H9 (cell line): Measurements from ENCODE around the gene SNED1. TPM values are rescaled to one million over a fixed set of nuclear protein-coding genes. Genes with fewer than 3 reads are reported as not detected.

Source experiments
- DNase-seq: peaks from one replicate; pipeline ENCODE4 v3.0.0-alpha.2; 2017
- H2AFZ ChIP-seq: one replicate; pipeline ENCODE4 v1.6.1; 2013; ENCODE audit warnings: mild to moderate bottlenecking, low read length, control low read depth, moderate library complexity
- H2AK5ac ChIP-seq: 2 replicates; pipeline ENCODE4 v1.6.1; 2013; ENCODE audit warnings: low read length, control low read depth, mixed read lengths; ENCODE audit not compliant: insufficient read length
- H2BK120ac ChIP-seq: one replicate; pipeline ENCODE4 v1.6.1; 2013; ENCODE audit warnings: low read depth, mild to moderate bottlenecking, low read length, control low read depth, inconsistent platforms; ENCODE audit not compliant: poor library complexity, severe bottlenecking
- H2BK12ac ChIP-seq: 2 replicates; pipeline ENCODE4 v1.6.1; 2013; ENCODE audit warnings: low read length, control low read depth, mixed read lengths, low read depth; ENCODE audit not compliant: insufficient read length
- H2BK15ac ChIP-seq: 2 replicates; pipeline ENCODE4 v1.6.1; 2013; ENCODE audit warnings: low read depth, low read length, control low read depth
- H2BK20ac ChIP-seq: one replicate; pipeline ENCODE4 v1.6.1; 2013; ENCODE audit warnings: low read depth, mild to moderate bottlenecking, low read length, control low read depth, inconsistent platforms; ENCODE audit not compliant: poor library complexity, severe bottlenecking
- H2BK5ac ChIP-seq: 2 replicates; pipeline ENCODE4 v1.6.1; 2013; ENCODE audit warnings: low read length, control low read depth, mixed read lengths; ENCODE audit not compliant: insufficient read length
- H3K14ac ChIP-seq: 2 replicates; pipeline ENCODE4 v1.6.1; 2013; ENCODE audit warnings: low read length, control low read depth; ENCODE audit not compliant: insufficient read depth
- H3K18ac ChIP-seq: 2 replicates; pipeline ENCODE4 v1.6.1; 2013; ENCODE audit warnings: low read depth, mild to moderate bottlenecking, mixed read lengths, low read length, control low read depth; ENCODE audit not compliant: insufficient read length
- H3K23ac ChIP-seq: 2 replicates; pipeline ENCODE4 v1.6.1; 2013; ENCODE audit warnings: low read length, control low read depth, mixed read lengths, low read depth; ENCODE audit not compliant: insufficient read length
- H3K23me2 ChIP-seq: 2 replicates; pipeline ENCODE4 v1.6.1; 2013; ENCODE audit warnings: low read depth, mild to moderate bottlenecking, mixed read lengths, low read length, control low read depth; ENCODE audit not compliant: insufficient read length, poor library complexity, severe bottlenecking
- H3K27ac ChIP-seq: 2 replicates; pipeline ENCODE4 v1.5.1; 2013; ENCODE audit warnings: low read length, control low read depth, mixed read lengths, low read depth; ENCODE audit not compliant: insufficient read length
- H3K27me3 ChIP-seq: 2 replicates; pipeline ENCODE4 v1.6.1; 2013; ENCODE audit warnings: low read length, control low read depth, inconsistent platforms; ENCODE audit not compliant: insufficient read depth
- H3K4ac ChIP-seq: 2 replicates; pipeline ENCODE4 v1.6.1; 2013; ENCODE audit warnings: low read depth, mild to moderate bottlenecking, control low read depth, inconsistent platforms, low read length, moderate library complexity
- H3K4me1 ChIP-seq: 2 replicates; pipeline ENCODE4 v1.6.1; 2013; ENCODE audit warnings: low read length, control low read depth, inconsistent platforms; ENCODE audit not compliant: insufficient read depth
- H3K4me2 ChIP-seq: 2 replicates; pipeline ENCODE4 v1.6.1; 2013; ENCODE audit warnings: low read length, control low read depth, mixed read lengths; ENCODE audit not compliant: insufficient read length, insufficient read depth
- H3K56ac ChIP-seq: 2 replicates; pipeline ENCODE4 v1.6.1; 2013; ENCODE audit warnings: low read depth, mild to moderate bottlenecking, mixed read lengths, low read length, control low read depth; ENCODE audit not compliant: insufficient read length
- H3K79me1 ChIP-seq: 2 replicates; pipeline ENCODE4 v1.6.1; 2013; ENCODE audit warnings: low read depth, mild to moderate bottlenecking, moderate library complexity, low read length, control low read depth, inconsistent platforms; ENCODE audit not compliant: insufficient read depth, poor library complexity, severe bottlenecking
- H3K79me2 ChIP-seq: 2 replicates; pipeline ENCODE4 v1.6.1; 2013; ENCODE audit warnings: low read length, control low read depth, inconsistent platforms; ENCODE audit not compliant: insufficient read depth
- H3K9ac ChIP-seq: 2 replicates; pipeline ENCODE4 v1.6.1; 2013; ENCODE audit warnings: low read length, control low read depth, mixed read lengths; ENCODE audit not compliant: insufficient read length; ENCODE audit errors: extremely low read depth
- H3K9me3 ChIP-seq: one replicate; pipeline ENCODE4 v1.6.1; 2013; ENCODE audit warnings: low read depth, low read length, inconsistent platforms; ENCODE audit not compliant: control insufficient read depth
- H3T11ph ChIP-seq: one replicate; pipeline ENCODE4 v1.6.1; 2013; ENCODE audit warnings: mild to moderate bottlenecking, low read length, control low read depth, inconsistent platforms
- H4K20me1 ChIP-seq: one replicate; pipeline ENCODE4 v1.6.1; 2013; ENCODE audit not compliant: control insufficient read depth, insufficient read length, insufficient read depth
- H4K5ac ChIP-seq: 2 replicates; pipeline ENCODE4 v1.6.1; 2013; ENCODE audit warnings: low read depth, mild to moderate bottlenecking, mixed read lengths, low read length, control low read depth; ENCODE audit not compliant: insufficient read length
- H4K8ac ChIP-seq: replicated peaks from 2 replicates; pipeline ENCODE4 v1.6.1; 2013; ENCODE audit warnings: low read length, control low read depth, mixed read lengths, low read depth; ENCODE audit not compliant: insufficient read length
- H4K91ac ChIP-seq: 2 replicates; pipeline ENCODE4 v1.6.1; 2013; ENCODE audit warnings: low read depth, mild to moderate bottlenecking, moderate library complexity, mixed read lengths, low read length, control low read depth; ENCODE audit not compliant: insufficient read length
- H3K27ac Mint-ChIP-seq, 3 experiments: 2 replicates in 2 of 3; 3 replicates in 1 of 3; pipeline ENCODE4 v1.8.0; 2020 to 2021; ENCODE audit warnings: mixed read lengths in 3 of 3, mild to moderate bottlenecking in 1 of 3, moderate library complexity in 1 of 3
- H3K27me3 Mint-ChIP-seq: 2 replicates; pipeline ENCODE4 v1.8.0; 2021; ENCODE audit warnings: low read depth, mild to moderate bottlenecking, moderate library complexity, mixed read lengths
- H3K36me3 Mint-ChIP-seq, 3 experiments: 2 replicates in 2 of 3; 3 replicates in 1 of 3; pipeline ENCODE4 v1.8.0; 2020 to 2021; ENCODE audit warnings: low read depth in 3 of 3, mixed read lengths in 3 of 3; ENCODE audit not compliant: insufficient read depth in 1 of 3
- H3K4me1 Mint-ChIP-seq, 2 experiments: 2 replicates each; pipeline ENCODE4 v1.8.0; 2020; ENCODE audit warnings: mixed read lengths in 2 of 2
- H3K4me3 Mint-ChIP-seq, 2 experiments: 2 replicates in 1 of 2; 3 replicates in 1 of 2; pipeline ENCODE4 v1.8.0; 2020 to 2021; ENCODE audit warnings: mild to moderate bottlenecking in 2 of 2, mixed read lengths in 2 of 2, moderate library complexity in 1 of 2
- H3K9me3 Mint-ChIP-seq, 2 experiments: 2 replicates in 1 of 2; 3 replicates in 1 of 2; pipeline ENCODE4 v1.8.0; 2020; ENCODE audit warnings: mild to moderate bottlenecking in 2 of 2, mixed read lengths in 2 of 2, moderate library complexity in 1 of 2
- WGBS: extraction: QIAGEN DNeasy Blood & Tissue Kit; methylation state at CpG from one replicate; pipeline ENCODE4 v1.1.7; 2013; ENCODE audit warnings: missing lambda C conversion rate, low lambda C conversion rate, mixed read lengths; ENCODE audit not compliant: insufficient read length; ENCODE audit errors: extremely low coverage; 5-methylcytosine and 5-hydroxymethylcytosine counted together
- total RNA-seq: library from RNA; stranded (reverse); gene quantifications from 2 replicates; pipeline ENCODE4 v1.2.1, GENCODE V29; 2021
- TF ChIP-seq, protein P1 (sequence below): fragments of 200-600 bp; sonication (generic); conservative IDR thresholded peaks from 3 replicates; pipeline ENCODE4 v1.8.0; 2021; ENCODE audit warnings: antibody characterized with exemption, mild to moderate bottlenecking

The SNED1 gene
- total RNA-seq, 1 experiment from 2014 or later = 2.5 TPM

DNA sequence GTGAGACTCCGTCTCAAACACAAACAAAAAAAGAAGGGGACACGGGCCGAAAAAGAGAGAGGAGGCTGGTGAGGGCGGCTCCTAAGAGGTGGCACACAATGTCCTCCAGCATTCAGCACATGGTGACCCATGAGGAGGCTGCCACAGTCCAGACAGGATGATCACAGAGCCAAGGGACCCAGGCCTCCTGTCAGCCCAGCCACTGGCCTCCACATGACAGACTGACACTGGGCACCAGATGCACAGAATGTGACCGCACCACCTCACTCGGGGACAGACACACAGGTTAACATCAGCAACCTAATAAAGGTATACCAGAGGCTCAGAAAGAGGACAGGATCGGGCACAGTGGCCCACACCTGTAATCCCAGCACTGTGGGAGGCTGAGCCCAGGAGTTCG, 129.8 kb downstream of the SNED1 start:
- Histone ChIP-seq H4K91ac (no peak overlapping the region), H2AFZ (no peak overlapping the region), H2BK12ac (no peak overlapping the region), H3K18ac (no peak overlapping the region), H3K4me1 (no peaks in the 10 kb centered on the region), H4K8ac (no peak overlapping the region), H2BK15ac (no peak overlapping the region), H3K27ac (no peak overlapping the region), H2BK20ac (no peak overlapping the region), H3K9me3 (no peaks in the 10 kb centered on the region), H3K23me2 (no peaks in the 10 kb centered on the region), H2AK5ac (no peak overlapping the region), H3K56ac (no peak overlapping the region), H3K79me1 (no peaks in the 10 kb centered on the region), H2BK5ac (no peak overlapping the region), H3K4ac (no peak overlapping the region), H4K5ac (no peak overlapping the region), H3K14ac (no peak overlapping the region), H4K20me1 (no peaks in the 10 kb centered on the region), H3T11ph (no peak overlapping the region), H3K79me2 (no peaks in the 10 kb centered on the region), H3K27me3 (no peaks in the 10 kb centered on the region), H2BK120ac (no peak overlapping the region), H3K23ac (no peak overlapping the region), H3K4me2 (no peak overlapping the region), H3K9ac (no peak overlapping the region)
- H3K27ac Mint-ChIP-seq = peak overlapping the region in 1 of 3 experiments; percentile 49; a peak in 1 of 7 replicates
- no peaks in the 10 kb centered on the region for H3K27me3 Mint-ChIP-seq
- no peak overlapping the region for H3K4me3 Mint-ChIP-seq
- WGBS = no CpG with 5 or more reads among the region's 8 CpGs
- H3K9me3 Mint-ChIP-seq = no peaks in the 10 kb centered on the region
- no peaks in the 10 kb centered on the region for H3K4me1 Mint-ChIP-seq
- TF ChIP-seq, protein P1, sequence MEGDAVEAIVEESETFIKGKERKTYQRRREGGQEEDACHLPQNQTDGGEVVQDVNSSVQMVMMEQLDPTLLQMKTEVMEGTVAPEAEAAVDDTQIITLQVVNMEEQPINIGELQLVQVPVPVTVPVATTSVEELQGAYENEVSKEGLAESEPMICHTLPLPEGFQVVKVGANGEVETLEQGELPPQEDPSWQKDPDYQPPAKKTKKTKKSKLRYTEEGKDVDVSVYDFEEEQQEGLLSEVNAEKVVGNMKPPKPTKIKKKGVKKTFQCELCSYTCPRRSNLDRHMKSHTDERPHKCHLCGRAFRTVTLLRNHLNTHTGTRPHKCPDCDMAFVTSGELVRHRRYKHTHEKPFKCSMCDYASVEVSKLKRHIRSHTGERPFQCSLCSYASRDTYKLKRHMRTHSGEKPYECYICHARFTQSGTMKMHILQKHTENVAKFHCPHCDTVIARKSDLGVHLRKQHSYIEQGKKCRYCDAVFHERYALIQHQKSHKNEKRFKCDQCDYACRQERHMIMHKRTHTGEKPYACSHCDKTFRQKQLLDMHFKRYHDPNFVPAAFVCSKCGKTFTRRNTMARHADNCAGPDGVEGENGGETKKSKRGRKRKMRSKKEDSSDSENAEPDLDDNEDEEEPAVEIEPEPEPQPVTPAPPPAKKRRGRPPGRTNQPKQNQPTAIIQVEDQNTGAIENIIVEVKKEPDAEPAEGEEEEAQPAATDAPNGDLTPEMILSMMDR = no peak
- DNase-seq = no peak
- H3K36me3 Mint-ChIP-seq = peaks cover 11 to 43% (median 24%) of the 10 kb centered on the region in 3 experiments; a peak in 6 of 7 replicates
